ENCODE data around the gene SELENOI. TPM values are rescaled to one million over a fixed set of nuclear protein-coding genes. Genes with fewer than 3 reads are reported as not detected.

The SELENOI gene, protein sequence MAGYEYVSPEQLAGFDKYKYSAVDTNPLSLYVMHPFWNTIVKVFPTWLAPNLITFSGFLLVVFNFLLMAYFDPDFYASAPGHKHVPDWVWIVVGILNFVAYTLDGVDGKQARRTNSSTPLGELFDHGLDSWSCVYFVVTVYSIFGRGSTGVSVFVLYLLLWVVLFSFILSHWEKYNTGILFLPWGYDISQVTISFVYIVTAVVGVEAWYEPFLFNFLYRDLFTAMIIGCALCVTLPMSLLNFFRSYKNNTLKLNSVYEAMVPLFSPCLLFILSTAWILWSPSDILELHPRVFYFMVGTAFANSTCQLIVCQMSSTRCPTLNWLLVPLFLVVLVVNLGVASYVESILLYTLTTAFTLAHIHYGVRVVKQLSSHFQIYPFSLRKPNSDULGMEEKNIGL
- 10 to 100 TPM in 3 of 4 donors, 1 to 10 TPM in 1; 9.4 to 14.5 (median 11.0) TPM for total RNA-seq

DNA sequence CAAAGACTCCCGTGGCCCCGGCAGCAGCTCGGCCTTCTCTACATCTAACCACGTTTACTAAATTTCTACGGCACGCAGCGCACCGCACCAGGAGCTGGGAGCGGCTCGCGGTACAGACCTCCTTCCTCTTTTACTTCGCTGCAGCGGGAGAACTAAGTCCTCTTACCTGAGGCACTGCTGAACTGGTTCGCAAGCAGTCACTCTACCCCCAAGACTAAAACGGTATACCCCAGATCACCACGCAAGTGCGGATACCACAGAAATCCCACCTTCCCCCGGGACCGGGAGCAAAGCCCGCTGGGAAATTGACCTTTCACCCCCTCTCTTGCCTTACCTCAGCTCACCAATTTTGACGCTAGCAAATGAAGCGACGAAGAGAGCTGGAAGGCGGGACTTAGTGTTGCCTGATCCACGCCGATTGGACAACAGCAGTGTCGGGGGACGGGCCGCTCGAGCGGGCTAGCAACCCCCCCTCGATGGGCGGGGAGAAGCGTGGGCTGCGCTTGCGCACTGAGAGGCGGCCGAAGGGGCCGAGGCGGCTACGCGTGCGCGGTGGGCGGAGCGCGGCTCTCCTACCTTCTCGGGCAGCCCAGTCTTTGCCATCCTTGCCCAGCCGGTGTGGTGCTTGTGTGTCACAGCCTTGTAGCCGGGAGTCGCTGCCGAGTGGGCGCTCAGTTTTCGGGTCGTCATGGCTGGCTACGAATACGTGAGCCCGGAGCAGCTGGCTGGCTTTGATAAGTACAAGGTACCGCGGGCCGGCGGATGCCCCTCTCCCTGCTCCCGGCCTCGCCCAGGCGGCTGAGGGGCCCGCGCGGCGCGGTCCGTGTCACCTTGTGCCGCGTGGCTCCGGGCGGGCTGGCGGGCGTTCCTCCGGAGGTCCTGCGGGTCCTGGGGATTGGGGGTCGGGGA, at the start of gene SELENOI:
Gene SELENOI, plus strand, starts transcription at position 599 of the 909 bp plus-strand sequence. Its CDS starts 90 bp downstream, at position 689.
- no peak for TF ChIP-seq CTCF (IDR thresholded peaks at IDR 0.05; ENCODE audit: low read depth)

- TF ChIP-seq CTCF (IDR thresholded peaks at IDR 0.05; ENCODE audit: low read depth): no peak
Observed at GRCh38 chr2:26297061-26297460, 48.9 kb upstream of the SELENOI start.

- no peak for TF ChIP-seq CTCF (IDR thresholded peaks at IDR 0.05; ENCODE audit: low read depth)
Observed at GRCh38 chr2:26298286-26298637, 47.7 kb upstream of the SELENOI start.

DNA sequence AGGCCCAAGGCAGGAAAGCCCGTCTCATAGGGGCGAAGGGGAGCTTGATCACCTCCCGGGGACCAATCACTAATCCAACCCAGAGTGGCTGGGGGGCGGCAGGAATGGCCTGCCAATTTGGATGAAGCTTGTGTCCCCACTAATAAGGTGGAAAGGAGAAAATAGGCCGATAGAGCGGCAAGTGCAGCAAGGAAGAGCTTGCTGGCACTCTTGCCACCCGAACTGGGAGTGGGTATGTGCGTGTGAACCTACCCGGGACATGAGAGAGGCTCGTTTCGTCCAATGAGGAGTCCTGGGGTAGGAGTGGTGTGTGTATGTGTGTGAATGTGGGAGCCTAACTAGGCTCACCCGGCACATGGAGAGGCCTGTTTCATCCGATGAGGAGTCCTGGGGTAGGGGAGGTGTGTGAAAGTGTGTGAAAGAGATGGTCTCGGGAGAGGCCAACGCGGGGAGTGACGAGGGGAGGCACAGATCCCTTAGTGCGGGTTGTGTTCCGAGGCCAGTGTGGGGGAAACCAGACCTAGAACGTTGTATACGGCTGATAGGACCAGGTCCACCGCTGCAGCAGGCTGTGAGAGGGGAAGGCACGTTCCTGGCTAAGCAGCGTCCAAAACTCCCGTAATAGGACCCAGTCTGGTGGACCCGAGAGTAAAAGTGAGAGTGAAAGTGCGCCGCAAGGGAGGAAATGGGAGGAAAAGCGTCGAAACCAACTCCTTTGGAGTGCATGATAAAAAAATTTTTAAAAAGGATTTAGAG, 47.1 kb upstream of the SELENOI start:
- no peak for TF ChIP-seq CTCF (IDR thresholded peaks at IDR 0.05; ENCODE audit: low read depth)

- no peak for TF ChIP-seq CTCF (IDR thresholded peaks at IDR 0.05; ENCODE audit: low read depth)
Observed at GRCh38 chr2:26299471-26300101, 46.4 kb upstream of the SELENOI start.

- TF ChIP-seq CTCF (IDR thresholded peaks at IDR 0.05; ENCODE audit: low read depth): no peak
Observed at GRCh38 chr2:26300234-26300925, 45.6 kb upstream of the SELENOI start.
